ENCODE results near the gene DOCK4.

DOCK4 gene

DNA sequence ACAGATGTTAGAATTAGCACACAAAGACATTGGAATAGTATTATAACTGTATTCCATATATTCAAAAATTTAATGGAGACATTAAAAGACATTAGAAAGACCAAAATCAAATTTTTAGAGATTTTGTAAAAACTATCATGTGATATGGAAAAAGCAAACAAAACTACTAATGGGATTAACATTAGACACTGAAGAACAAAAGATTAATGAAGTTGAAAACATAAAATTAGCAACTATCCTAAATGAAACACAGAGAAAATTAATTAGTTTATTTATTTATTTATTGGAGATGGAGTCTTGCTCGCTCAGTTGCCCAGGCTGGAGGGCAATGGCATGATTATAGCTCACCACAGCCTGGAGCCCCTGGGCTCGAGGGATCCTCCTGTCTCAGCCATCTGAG lies 158.8 kb downstream of the DOCK4 start:
- no peak for DNase-seq

DNA sequence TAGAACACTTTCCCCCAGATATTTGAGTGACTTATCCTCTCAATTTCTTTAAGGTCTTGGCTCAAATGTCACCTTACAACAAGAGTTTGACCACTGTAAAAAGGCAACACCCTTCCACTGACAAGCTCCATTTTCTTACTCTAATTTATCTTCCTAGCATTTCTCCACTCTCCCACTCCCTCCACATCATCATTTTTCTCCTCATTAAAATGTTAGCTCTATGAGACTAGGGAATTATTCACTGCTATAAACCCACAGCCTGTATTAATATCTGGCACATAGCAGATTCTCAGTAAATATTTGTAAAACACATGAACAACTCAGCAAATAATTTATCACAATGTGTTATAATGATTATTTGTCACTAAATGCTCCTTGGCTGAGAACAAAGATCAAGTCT lies 161.0 kb downstream of the DOCK4 start:
- no peak for DNase-seq

DNA sequence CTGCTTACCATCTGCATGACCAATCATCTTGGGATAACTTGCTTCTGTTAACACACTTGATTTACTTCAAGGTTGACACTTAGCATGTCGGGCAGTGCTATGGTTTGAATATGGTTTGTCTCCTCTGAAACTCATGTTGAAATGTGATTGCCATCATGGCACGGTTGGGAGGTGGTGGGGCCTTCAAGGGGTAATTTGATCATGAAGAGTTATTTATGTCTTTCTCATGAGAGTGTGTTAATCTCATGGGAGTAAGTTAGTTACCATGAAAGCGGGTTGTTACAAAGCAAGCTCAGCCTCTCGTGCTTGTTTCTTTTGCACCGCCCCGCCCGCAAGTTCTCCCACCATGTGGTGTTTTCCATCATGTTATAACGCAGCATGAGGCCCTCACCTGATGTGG lies 163.6 kb downstream of the DOCK4 start:
- DNase-seq: no peak

DNA sequence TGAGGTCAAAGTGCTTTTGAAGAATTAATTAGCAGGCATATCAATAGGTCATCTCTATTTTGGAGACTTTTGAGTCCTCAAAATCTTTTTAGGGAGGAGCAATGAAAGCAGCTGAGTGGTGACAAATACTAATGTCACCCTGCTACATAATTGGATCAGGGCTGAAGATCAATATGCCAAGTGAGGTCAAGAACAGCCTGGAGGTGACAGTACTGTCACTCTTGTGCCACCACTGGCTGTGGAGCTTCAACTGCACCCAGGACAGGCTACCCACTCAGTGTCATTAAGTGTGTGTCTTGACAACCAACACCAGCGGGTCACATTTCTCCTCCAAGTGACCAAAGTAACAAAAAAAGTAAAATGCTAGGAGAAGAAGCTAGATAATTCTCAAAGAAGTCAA lies 167.8 kb downstream of the DOCK4 start:
- no peak for DNase-seq

DNA sequence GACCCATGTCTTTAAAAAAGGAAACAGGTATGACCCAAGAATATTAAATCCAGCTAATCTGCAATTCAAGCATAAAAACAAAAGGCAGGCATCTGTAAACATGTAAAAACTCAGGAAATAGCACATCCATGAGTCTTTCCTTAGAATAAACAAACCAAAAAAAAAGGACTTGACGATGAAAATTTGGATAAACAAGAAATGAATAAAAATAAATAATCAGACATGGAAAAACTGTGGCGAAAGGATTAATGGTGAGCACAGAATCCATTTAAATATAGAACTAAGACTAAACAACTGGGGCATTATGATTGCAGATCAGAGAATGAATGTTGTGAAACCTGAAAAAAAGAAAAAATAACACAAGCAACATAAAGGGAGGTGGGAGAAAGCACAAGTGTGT lies 170.1 kb downstream of the DOCK4 start:
- no peak for DNase-seq

DNA sequence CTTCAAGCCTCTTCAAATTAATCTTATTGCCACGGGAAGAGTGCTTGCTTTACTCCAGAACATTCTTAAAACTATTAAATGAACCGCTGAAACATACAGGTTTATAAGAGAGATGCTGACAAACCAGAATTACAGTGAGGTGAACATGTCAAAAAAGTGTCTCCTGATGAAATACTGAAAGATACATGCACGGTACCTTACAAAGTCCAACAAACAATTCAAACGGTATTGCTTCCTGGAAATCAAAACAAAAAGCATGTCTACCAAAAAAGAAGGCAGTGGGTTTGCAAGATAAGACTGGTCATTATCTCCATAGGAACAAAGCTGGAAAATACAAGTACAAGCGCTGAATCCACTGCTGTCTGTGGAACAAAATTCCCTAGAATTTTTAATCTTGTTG lies 174.5 kb downstream of the DOCK4 start:
- DNase-seq: no peak

DNA sequence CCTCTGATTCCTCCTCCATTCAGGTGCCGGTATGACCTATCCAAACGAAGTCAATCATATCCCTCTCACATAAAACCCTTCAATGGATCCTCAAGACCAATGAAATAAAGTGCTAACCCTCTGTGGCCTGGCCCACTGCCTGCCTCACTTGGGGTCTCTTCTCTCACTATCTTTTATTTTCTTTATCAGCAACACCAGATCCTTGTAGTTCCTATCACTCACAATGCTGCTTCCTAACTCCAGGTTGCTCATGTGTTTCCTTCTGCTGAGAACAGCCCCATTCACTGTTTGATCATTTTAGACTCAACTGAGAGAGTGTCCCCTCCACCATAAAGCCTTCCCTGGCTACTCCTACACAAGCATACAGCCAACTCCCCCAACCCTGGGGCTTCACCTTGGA lies 180.6 kb downstream of the DOCK4 start:
- DNase-seq: no peak

DNA sequence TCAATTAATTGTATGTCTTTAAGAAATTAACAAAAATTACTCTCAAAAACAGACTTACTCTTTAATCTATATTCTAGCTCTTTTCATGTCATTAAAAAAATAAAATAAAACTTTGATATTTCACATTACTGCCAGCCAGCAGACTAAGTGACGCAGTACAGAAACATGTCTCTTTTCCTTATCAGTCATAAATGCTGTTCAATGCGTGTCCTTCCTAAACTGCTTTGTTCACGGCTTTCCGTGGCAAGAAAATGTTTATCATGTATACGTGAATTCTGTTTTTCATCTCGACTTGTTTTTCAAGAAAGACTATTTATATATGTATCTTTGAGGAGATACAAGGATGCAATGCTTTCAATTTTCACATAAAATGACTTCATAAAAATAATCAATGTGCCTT lies 182.4 kb downstream of the DOCK4 start:
- DNase-seq: no peak

DNA sequence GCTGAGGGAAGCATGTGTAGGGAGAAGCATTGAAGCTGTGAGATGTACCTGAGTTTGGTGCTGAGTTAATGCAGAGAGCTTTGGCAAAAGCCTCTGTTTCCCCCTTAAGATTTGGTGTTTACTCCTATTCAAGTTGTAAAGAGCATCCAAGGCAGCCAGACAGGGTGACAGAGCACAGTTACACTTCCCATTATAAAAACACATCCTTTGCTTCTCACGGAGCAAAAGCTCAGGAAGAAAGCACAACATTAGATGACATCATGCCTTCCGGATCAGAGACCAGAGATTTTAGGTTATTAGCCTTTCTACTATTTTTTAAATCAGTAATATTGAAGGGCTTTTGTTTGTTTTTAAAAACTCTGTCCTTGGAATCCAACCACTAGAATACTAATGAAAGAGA lies 182.9 kb downstream of the DOCK4 start:
- no peak for DNase-seq

DNA sequence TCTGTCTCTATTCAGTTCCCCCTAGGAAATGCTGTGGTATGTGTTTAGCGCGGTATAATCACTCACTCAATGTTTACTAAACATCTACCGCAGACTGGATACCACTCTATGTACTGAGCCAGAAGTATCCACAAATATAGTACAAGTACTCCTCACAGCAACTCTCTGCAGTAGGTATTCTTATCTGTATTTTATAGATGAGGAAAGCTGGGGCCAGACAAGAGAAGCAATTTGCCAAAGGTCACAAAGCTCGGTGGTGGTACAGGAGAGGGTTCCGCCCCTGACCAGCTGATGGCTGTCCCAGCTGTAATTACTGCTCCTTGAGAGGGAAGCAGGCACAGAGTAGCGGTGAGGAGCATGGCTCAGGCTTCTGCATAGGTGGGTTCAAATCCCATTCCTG lies 184.1 kb downstream of the DOCK4 start:
- DNase-seq: no peak

DNA sequence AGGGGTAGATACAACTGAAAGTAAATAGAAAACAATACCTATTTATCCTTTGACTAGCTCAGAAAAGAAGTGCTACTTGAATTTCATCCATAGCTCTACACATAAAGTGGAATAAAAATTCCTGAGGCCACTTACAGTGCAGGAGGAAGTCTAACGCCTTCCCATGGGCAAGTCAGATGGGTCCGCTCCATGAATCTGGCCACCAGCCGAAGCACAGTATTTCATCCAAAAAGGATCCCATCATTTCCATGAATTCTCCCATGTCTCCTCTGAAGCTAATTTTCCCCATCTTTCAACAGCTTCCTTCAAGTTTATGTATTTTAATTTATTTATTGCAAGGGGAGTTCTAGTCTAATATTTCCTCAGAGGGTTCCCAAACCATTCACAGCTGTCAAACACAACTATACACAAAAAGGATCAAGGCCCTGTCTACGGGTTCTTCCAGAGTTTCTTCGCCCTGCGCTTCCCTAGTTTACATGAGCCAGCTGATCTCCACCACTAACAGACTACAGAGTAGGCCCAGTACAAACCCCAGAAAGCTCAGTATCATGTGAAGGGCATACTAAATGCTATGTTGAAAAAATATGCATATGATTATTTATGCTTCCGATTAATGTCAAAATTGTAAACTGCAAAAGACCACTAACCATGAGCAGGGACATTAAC lies 184.7 kb downstream of the DOCK4 start:
- no peak for DNase-seq

DNA sequence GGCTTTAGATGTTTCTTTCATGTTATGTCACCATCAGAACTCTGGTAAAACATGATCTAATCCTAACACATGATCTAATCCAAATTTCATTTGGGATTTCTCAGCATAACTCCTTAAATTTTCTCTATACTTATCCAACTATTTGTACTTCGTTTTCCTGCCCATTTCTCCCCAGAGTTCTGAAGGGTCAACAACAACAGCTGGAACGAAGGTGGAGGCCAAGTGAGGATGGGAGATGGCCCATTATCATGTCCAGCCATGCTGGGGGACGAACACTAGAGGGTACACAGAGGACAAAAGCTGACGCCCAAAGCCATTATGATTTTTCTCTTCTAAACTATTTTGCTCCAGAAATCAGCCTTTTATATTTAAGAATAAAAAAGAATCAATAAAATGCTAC lies 185.4 kb downstream of the DOCK4 start:
- no peak for DNase-seq

DNA sequence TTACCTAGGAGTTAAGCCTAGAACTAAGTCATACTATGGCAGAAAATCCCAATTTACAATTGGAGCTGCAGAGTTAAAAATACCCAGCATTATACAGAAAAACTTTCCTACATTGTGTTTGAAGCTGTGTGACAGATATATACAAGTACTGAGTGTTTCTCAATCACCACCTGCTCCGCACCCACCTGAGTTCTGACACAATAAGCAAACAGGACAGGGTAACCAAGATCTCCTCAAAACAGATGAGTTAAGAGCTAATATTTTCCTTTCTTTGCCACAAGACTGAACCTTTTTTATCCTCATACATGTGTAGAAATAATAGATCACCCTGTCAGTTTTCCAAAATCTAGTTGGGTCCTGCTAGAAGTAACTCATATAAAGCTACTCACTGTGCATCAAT lies 186.3 kb downstream of the DOCK4 start:
- no peak for DNase-seq

DNA sequence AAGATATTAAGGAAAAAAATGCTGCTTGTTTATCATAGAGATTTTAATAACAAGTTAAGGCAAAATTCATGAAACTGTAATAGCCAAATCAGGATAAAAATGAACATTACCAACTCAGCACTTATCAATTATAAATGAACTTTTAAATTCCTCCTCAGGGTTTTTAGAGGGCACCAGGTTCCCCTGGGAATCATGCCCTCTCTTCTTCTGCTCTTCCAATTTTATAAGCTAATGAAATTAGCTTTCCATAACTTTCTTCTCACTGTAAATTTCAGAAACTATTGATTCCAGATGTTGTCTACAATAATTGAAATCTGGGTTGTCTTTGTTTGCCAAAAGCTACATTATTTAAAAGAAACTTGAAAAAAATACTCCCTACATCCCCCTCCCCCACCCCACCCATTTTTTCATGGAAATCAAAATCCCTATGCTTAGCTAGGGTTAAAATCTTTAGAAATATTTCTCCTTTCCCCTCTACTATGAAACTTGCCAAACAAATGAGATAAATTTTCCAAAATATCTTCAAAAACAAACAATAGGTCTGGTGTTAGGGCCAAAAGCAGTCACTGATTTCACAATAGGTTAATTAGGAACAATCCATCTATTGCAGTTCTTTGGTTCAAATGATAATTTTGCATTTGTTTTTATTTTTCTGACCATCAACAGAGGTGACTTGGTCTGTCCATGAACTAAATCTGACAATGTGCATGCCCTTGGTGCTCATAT lies 187.7 kb downstream of the DOCK4 start:
- DNase-seq: no peak

DNA sequence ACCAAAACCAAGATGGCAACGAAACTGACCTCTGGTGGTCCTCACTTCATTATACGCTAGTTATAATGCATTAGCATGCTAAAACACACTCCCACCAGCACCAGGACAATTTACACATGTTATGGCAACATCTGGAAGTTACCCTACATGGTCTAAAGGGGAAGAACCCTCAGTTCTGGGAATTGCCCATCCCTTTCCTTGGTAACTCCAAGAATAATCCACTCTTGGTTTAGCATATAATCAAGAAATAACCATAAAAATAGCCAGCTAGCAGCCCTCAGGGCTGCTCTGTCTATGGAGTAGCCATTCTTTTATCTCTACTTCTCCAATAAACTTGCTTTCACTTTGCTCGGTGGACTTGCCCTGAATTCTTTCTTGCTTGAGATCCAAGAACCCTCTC lies 191.1 kb downstream of the DOCK4 start:
- no peak for DNase-seq

DNA sequence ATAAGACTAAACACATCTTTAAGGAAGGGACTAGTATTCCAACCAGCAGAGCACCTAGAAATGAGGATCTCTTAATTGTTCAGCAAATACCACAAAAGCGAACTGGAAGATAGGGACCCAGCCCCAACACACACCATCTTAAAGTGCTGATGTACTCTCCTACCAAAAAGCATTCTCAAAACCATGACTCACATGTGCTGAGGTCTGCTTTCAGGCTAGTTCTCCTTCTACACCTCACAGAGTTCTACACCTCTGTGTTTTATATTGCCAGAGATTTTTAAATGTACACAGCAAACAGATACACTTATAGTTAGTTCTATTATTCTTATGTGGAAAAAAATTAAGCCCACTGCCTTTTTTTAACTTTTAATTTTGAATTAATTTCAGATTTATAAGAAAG lies 191.9 kb downstream of the DOCK4 start:
- DNase-seq: no peak

DNA sequence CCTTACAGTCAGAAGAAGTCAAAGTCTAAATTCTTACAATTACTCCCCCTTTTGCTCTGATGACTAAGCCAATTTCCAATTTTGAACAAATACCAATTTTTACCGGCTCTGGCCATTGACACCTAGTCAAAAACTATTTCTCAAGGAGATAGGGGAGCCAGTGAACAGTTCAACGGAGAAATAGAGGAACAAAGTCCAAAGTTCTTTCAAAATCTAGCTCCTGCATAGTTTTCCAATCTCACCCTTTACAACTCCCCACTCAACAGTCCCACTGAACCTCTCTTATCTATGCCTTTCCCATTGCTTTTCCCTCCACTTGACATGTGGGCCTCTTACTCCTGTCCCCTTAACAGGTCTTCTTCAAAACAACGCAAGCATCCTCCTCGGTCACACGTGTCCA lies 192.9 kb downstream of the DOCK4 start:
- no peak for DNase-seq

DNA sequence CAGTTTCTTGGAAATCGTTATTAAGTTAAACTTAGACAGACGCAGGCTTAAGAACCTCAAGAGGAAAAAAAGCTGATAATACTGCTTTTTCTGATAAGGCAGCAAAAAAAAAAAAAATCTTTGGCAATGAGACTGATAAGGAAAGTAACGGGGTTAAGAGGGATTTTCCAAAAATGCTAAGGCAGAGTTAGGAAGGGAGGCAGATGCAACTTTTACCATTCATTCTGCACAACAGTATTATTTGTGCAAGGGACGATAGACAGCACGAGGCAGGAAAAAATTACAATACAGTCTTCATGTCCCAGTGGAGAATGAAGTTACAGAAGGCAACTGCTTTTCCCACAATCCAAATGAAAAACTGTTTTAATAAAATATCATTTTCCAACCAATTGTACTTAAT lies 194.0 kb downstream of the DOCK4 start:
- no peak for DNase-seq

DNA sequence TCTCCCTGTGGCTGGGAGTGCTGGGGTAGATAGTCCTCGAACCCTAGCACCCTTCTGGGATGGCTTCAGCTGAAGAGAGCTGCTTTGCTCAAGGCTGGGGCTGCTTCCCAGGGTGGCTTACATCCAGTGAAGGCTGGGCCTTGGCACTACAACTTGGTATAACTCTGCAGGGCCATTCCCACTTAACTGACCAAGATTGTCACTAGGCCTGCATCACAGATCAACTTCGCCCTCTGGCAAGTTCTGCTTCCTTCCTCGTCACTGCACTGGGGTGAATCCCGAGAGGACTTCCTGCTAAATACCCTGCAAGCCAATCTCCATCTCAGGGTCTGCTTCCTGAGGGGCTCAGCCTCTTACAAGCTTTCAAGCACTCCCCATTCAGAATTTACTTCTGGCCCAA lies 195.2 kb downstream of the DOCK4 start:
- DNase-seq: no peak

DNA sequence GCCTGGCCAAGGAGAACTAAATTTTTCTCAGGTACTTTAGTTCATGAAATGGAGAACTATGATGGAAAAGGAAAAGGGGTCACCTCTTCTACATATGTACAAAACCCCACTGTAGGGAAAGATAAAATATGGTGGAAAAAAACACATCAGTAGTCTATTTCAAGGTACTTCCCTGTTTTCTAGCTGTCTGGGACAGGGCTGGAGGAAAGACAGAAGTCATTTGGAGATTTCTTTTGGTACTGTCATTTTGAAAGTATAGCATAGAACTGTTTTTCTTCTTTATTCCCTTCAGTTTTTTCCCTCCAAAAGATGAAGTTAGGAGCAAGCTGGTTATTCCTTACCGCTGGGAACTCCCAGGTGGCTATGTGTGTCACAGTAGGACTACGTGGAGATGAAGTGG lies 196.1 kb downstream of the DOCK4 start:
- DNase-seq: no peak

DNA sequence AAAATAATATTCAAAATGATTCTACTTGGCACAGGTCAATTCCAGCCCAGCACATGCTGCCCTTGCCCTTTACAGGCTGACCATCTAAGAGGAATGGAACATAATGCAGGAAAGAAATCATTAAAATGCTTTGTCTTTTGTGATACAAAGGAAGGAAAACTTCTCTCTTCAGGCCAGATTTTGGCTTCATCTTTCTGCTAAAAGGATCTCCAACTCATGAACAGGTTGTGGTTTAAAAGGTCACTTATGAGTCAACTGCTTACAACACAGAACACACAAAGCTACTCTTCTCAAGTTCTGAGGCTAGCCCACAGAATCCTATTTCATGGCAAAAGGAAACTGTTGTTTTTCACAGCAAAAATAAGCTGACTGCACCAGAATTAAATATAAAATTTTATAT lies 197.1 kb downstream of the DOCK4 start:
- DNase-seq: no peak

DNA sequence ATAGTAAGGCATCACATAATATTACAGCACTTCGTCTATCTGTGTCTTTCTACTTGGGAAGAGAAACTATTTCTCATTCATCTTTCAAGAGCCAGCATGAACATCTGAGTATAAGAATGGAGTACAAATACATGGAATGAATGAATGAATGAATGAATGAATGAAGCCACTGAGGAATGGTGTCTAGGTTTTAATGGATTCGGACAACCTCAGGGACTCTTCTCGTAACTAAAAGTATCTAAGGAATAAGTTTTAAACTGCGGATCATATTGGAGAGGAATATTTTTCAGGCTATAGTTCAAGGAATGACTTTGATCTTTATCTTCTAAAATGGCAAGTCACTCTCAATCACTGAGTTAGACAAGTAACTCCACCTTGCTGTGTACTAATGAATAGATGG lies 199.0 kb downstream of the DOCK4 start:
- no peak for DNase-seq

DNA sequence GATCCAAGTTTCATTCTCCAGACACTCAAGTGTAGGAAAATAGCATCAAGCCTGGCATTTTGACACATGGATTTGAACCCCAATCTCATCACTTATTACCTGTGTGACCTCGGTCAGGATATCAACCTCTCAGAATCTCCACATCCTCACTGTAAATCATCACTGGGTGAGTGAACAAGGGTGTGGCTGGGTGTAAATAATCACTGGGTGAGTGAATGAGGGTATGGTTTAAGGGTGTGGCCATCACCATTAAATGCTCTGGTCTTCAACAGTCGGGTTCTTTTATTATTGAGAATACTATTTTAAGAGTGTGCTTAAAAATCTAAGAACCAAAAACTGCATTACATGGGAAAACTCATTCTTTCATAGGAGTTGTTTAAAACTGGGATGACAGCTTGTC lies 200.1 kb downstream of the DOCK4 start:
- DNase-seq: no peak

DNA sequence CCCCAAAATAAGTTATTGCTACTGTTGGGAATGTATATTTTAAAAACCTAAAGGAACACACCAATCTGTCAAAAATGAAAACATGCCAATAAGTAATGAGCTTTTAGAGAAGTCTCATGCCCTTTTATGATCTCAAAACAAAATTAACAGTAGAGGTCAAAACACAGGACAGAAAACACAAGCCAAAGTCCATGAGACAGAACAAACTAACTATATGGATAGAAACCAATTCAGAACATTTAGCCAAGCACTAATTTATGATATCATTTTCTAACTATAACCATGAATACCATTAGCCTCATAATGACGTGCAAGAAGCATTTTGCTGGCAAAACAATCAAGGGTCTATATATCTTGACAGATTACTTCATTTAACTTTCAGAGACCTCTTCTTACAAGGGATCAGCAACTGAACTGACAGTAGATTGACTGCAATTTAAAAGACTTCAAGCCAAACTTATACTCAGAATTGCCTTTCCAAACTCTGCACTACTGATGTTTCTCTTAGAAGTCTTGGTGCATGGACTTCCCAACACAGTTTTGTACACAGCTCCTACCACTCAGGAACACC lies 200.9 kb downstream of the DOCK4 start:
- DNase-seq: no peak

All from NCI-H345 (cell line).